ENCODE results near the gene SAAL1. TPM values are rescaled to one million over a fixed set of nuclear protein-coding genes. Genes with fewer than 3 reads are reported as not detected.

SAAL1 gene
- total RNA-seq, 1 experiment from 2014 or later: 43.5 TPM

- Histone ChIP-seq H3K4me2 (ENCODE audit: insufficient read depth, insufficient read length, low read length) (no peak overlapping the region), H3K4ac (ENCODE audit: low read depth, low read length) (no peak overlapping the region), H3K4me1 (ENCODE audit: insufficient read depth, low read length) (no peaks in the 10 kb centered on the region), H2BK20ac (ENCODE audit: low read depth, low read length, poor library complexity, severe bottlenecking) (no peak overlapping the region), H3K18ac (ENCODE audit: insufficient read length, low read depth, low read length) (no peak overlapping the region), H2BK5ac (ENCODE audit: insufficient read length, low read length) (no peak overlapping the region), H3K27ac (ENCODE audit: insufficient read length, low read depth, low read length) (no peak overlapping the region), H3T11ph (ENCODE audit: low read length) (no peak overlapping the region), H4K8ac (replicated peaks; ENCODE audit: insufficient read length, low read depth, low read length) (no peak overlapping the region), H3K9ac (ENCODE audit: extremely low read depth, insufficient read length, low read length) (no peak overlapping the region), H3K23me2 (ENCODE audit: insufficient read length, low read depth, low read length, poor library complexity, severe bottlenecking) (peaks cover 6% of the 10 kb centered on the region), H3K14ac (ENCODE audit: insufficient read depth, low read length) (no peak overlapping the region), H3K56ac (ENCODE audit: insufficient read length, low read depth, low read length) (no peak overlapping the region), H2BK15ac (ENCODE audit: low read depth, low read length) (no peak overlapping the region), H3K23ac (ENCODE audit: insufficient read length, low read depth, low read length) (no peak overlapping the region), H3K9me3 (ENCODE audit: control insufficient read depth, low read depth, low read length) (no peaks in the 10 kb centered on the region), H3K79me1 (ENCODE audit: insufficient read depth, low read depth, low read length, poor library complexity, severe bottlenecking) (no peaks in the 10 kb centered on the region), H4K91ac (ENCODE audit: insufficient read length, low read depth, low read length) (no peak overlapping the region), H2BK12ac (ENCODE audit: insufficient read length, low read depth, low read length) (no peak overlapping the region), H3K79me2 (ENCODE audit: insufficient read depth, low read length) (peaks cover 10% of the 10 kb centered on the region; the same call in 1 of the 2 replicates), H4K20me1 (ENCODE audit: control insufficient read depth, insufficient read depth, insufficient read length) (no peaks in the 10 kb centered on the region), H2AFZ (ENCODE audit: low read length) (no peak overlapping the region), H2BK120ac (ENCODE audit: low read depth, low read length, poor library complexity, severe bottlenecking) (no peak overlapping the region), H4K5ac (ENCODE audit: insufficient read length, low read depth, low read length) (no peak overlapping the region), H2AK5ac (ENCODE audit: insufficient read length, low read length) (no peak overlapping the region), H3K27me3 (ENCODE audit: insufficient read depth, low read length) (no peaks in the 10 kb centered on the region)
- Mint-ChIP-seq H3K36me3 (ENCODE audit: insufficient read depth in 1 of 3, low read depth in 3 of 3) (peaks cover 15 to 44% (median 43%) of the 10 kb centered on the region in 3 experiments; a peak in 5 of 7 replicates), H3K9me3 (0 out of 5 replicates have a peak, but pooled peaks cover 0 to 2% of the 10 kb centered on the region in 2 experiments), H3K27ac (peak overlapping the region in 1 of 3 experiments; percentile 35; a peak in 1 of 7 replicates), H3K4me1 (peaks cover 7 to 9% of the 10 kb centered on the region in 2 experiments), H3K4me3 (no peak overlapping the region), H3K27me3 (ENCODE audit: low read depth) (no peaks in the 10 kb centered on the region)
- no CpG with 5 or more reads among the region's 6 CpGs for WGBS (ENCODE audit: extremely low coverage, insufficient read length, low lambda C conversion rate)
- TF ChIP-seq, protein P1, sequence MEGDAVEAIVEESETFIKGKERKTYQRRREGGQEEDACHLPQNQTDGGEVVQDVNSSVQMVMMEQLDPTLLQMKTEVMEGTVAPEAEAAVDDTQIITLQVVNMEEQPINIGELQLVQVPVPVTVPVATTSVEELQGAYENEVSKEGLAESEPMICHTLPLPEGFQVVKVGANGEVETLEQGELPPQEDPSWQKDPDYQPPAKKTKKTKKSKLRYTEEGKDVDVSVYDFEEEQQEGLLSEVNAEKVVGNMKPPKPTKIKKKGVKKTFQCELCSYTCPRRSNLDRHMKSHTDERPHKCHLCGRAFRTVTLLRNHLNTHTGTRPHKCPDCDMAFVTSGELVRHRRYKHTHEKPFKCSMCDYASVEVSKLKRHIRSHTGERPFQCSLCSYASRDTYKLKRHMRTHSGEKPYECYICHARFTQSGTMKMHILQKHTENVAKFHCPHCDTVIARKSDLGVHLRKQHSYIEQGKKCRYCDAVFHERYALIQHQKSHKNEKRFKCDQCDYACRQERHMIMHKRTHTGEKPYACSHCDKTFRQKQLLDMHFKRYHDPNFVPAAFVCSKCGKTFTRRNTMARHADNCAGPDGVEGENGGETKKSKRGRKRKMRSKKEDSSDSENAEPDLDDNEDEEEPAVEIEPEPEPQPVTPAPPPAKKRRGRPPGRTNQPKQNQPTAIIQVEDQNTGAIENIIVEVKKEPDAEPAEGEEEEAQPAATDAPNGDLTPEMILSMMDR (conservative IDR thresholded peaks at IDR 0.05): no peak
- DNase-seq: no peak
These were observed 4.8 kb downstream of the SAAL1 start for GRCh38 chr11:18100926-18101656.

Measured in H9 (cell line).